GM19238 (cell line): ENCODE data around the gene RNASET2.
"Not testable (repeated sequence)": the region's sequence is repeated elsewhere in the genome, so short reads cannot be mapped to it uniquely, and the experiment has no call there.

Experiments used
- DNase-seq: peaks from one replicate; pipeline ENCODE4 v3.0.0; 2011; ENCODE audit warnings: low spot score; ENCODE audit not compliant: insufficient read length

The RNASET2 gene

GRCh38 chr6:166948724-166949123 lies 7.6 kb downstream of the RNASET2 start:
- DNase-seq, result not testable (repeated sequence)

GRCh38 chr6:166947251-166947650 lies 9.1 kb downstream of the RNASET2 start:
- no peak for DNase-seq

GRCh38 chr6:166946125-166946524 lies 10.2 kb downstream of the RNASET2 start:
- DNase-seq, result no peak

- no peak for DNase-seq
Observed at GRCh38 chr6:166944666-166945256, 11.6 kb downstream of the RNASET2 start.

GRCh38 chr6:166942393-166943168 lies 13.8 kb downstream of the RNASET2 start:
- DNase-seq, result no peak

GRCh38 chr6:166940643-166941068 lies 15.7 kb downstream of the RNASET2 start:
- no peak for DNase-seq

GRCh38 chr6:166939894-166940293 lies 16.5 kb downstream of the RNASET2 start:
- DNase-seq, result no peak

GRCh38 chr6:166939345-166939744 lies 17.0 kb downstream of the RNASET2 start:
- DNase-seq, result no peak

GRCh38 chr6:166938704-166939103 lies 17.6 kb downstream of the RNASET2 start:
- DNase-seq, result no peak

- DNase-seq, result no peak
Observed at GRCh38 chr6:166938150-166938549, 18.2 kb downstream of the RNASET2 start.

GRCh38 chr6:166937746-166938145 lies 18.6 kb downstream of the RNASET2 start:
- DNase-seq, result no peak

- no peak for DNase-seq
Observed at GRCh38 chr6:166936079-166936787, 20.1 kb downstream of the RNASET2 start.

- no peak for DNase-seq
Observed at GRCh38 chr6:166935353-166935752, 21.0 kb downstream of the RNASET2 start.

- no peak for DNase-seq
Observed at GRCh38 chr6:166934174-166934573, 22.2 kb downstream of the RNASET2 start.

GRCh38 chr6:166933396-166933795 lies 23.0 kb downstream of the RNASET2 start:
- DNase-seq, result no peak

GRCh38 chr6:166932616-166933015 lies 23.7 kb downstream of the RNASET2 start:
- no peak for DNase-seq

GRCh38 chr6:166932116-166932515 lies 24.2 kb downstream of the RNASET2 start:
- no peak for DNase-seq

GRCh38 chr6:166931426-166931970 lies 24.9 kb downstream of the RNASET2 start:
- DNase-seq, result no peak

GRCh38 chr6:166930354-166930891 lies 25.9 kb downstream of the RNASET2 start:
- no peak for DNase-seq

GRCh38 chr6:166929542-166930189 lies 26.7 kb downstream of the RNASET2 start:
- no peak for DNase-seq
